Skeletal muscle satellite cell (primary cell): Measurements from ENCODE around the gene SYNE2.

ENCODE experiments used
- H3K27me3 ChIP-seq: 2 replicates; pipeline ENCODE4 v1.7.0; 2013; ENCODE audit warnings: low read length; ENCODE audit not compliant: control insufficient read depth, insufficient read depth
- H3K36me3 ChIP-seq: 2 replicates; pipeline ENCODE4 v1.7.0; 2013; ENCODE audit warnings: mild to moderate bottlenecking, control low read depth, low read length; ENCODE audit not compliant: insufficient read depth
- H3K4me1 ChIP-seq: 2 replicates; pipeline ENCODE4 v1.7.0; 2013; ENCODE audit warnings: low read length; ENCODE audit not compliant: control insufficient read depth, insufficient read depth
- H3K4me2 ChIP-seq: 2 replicates; pipeline ENCODE4 v1.7.0; 2013; ENCODE audit warnings: mild to moderate bottlenecking, low read length
- H3K4me3 ChIP-seq: 2 replicates; pipeline ENCODE4 v1.7.0; 2013; ENCODE audit warnings: low read length
- H3K9ac ChIP-seq: 2 replicates; pipeline ENCODE4 v1.7.0; 2013; ENCODE audit warnings: mild to moderate bottlenecking, low read depth, low read length, moderate library complexity
- H3K9me3 ChIP-seq: replicated peaks from 2 replicates; pipeline ENCODE4 v1.7.0; 2013; ENCODE audit warnings: mild to moderate bottlenecking, control low read depth, low read length

Gene SYNE2

GRCh38 chr14:64193821-64194220 is 341.0 kb downstream of the SYNE2 start:
- H3K4me1 ChIP-seq, result peaks cover 12% of the 10 kb centered on the region
- H3K4me3 ChIP-seq, result no peak overlapping the region
- no peaks in the 10 kb centered on the region for H3K9me3 ChIP-seq
- H3K27me3 ChIP-seq, result no peaks in the 10 kb centered on the region
- H3K9ac ChIP-seq, result no peak overlapping the region
- no peak overlapping the region for H3K4me2 ChIP-seq
- no peaks in the 10 kb centered on the region for H3K36me3 ChIP-seq

- no peak overlapping the region for H3K4me2 ChIP-seq
- no peaks in the 10 kb centered on the region for H3K27me3 ChIP-seq
- H3K4me1 ChIP-seq, result peaks cover 12% of the 10 kb centered on the region
- H3K9ac ChIP-seq, result no peak overlapping the region
- no peak overlapping the region for H3K4me3 ChIP-seq
- no peaks in the 10 kb centered on the region for H3K9me3 ChIP-seq
- no peaks in the 10 kb centered on the region for H3K36me3 ChIP-seq
Measured at GRCh38 chr14:64194404-64194803, 341.6 kb downstream of the SYNE2 start.

DNA sequence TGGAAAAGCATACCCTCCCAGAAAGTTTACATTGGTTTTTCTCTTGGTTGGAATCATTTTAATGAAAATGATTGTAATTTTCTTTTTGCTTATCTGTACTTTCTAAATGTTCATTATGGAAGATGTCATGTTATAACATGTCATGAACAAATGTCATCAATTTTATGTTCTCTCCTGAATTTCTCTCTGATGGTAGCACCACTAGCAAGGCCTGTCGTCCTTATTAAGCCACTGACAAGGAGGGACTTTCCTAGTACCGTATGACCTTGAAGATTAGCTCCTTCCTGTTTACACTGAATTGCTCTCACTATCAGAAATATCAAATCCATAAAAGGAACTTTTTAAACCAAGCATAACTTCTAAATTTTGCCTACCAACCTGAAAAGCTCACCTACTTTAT is 342.4 kb downstream of the SYNE2 start:
- no peak overlapping the region for H3K4me2 ChIP-seq
- H3K36me3 ChIP-seq, result no peaks in the 10 kb centered on the region
- no peak overlapping the region for H3K4me3 ChIP-seq
- no peak overlapping the region for H3K9ac ChIP-seq
- peaks cover 12% of the 10 kb centered on the region for H3K4me1 ChIP-seq
- H3K9me3 ChIP-seq, result no peaks in the 10 kb centered on the region
- no peaks in the 10 kb centered on the region for H3K27me3 ChIP-seq

DNA sequence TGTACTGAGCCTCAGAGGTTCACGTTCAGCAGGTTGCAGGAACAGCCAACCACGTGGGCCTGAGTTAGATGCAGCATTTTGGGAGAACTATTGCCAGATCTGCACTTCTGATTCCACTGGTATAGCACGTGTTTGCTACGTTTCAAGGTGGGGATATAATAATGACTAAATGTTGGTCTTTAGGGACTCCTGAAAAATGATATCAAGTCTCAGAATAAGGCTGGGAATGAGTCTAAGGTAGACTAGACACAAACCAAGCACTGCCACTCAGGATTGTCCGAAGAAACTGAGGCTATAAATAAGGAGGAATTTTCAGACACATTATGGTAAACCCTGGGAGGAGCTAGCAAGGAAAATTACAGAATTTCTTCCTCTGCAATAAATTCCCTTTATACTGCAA is 343.3 kb downstream of the SYNE2 start:
- Histone ChIP-seq H3K9ac (no peak overlapping the region), H3K4me1 (peaks cover 12% of the 10 kb centered on the region), H3K9me3 (no peaks in the 10 kb centered on the region), H3K27me3 (no peaks in the 10 kb centered on the region), H3K4me3 (no peak overlapping the region), H3K36me3 (no peaks in the 10 kb centered on the region), H3K4me2 (no peak overlapping the region)

GRCh38 chr14:64196814-64197411 is 344.1 kb downstream of the SYNE2 start:
- no peaks in the 10 kb centered on the region for H3K27me3 ChIP-seq
- peak overlapping the region; percentile 54 for H3K9ac ChIP-seq
- no peaks in the 10 kb centered on the region for H3K36me3 ChIP-seq
- H3K9me3 ChIP-seq, result no peaks in the 10 kb centered on the region
- H3K4me2 ChIP-seq, result peak overlapping the region; percentile 88
- peak overlapping the region; percentile 70 for H3K4me3 ChIP-seq
- peaks cover 11% of the 10 kb centered on the region for H3K4me1 ChIP-seq

GRCh38 chr14:64197996-64198395 is 345.2 kb downstream of the SYNE2 start:
- Histone ChIP-seq H3K9me3 (no peaks in the 10 kb centered on the region), H3K4me1 (peaks cover 4% of the 10 kb centered on the region), H3K4me2 (no peak overlapping the region), H3K4me3 (no peak overlapping the region), H3K9ac (no peak overlapping the region), H3K36me3 (no peaks in the 10 kb centered on the region), H3K27me3 (no peaks in the 10 kb centered on the region)

GRCh38 chr14:64198486-64198885 is 345.7 kb downstream of the SYNE2 start:
- Histone ChIP-seq H3K4me1 (peaks cover 4% of the 10 kb centered on the region), H3K4me3 (no peak overlapping the region), H3K9me3 (no peaks in the 10 kb centered on the region), H3K27me3 (no peaks in the 10 kb centered on the region), H3K4me2 (no peak overlapping the region), H3K9ac (no peak overlapping the region), H3K36me3 (no peaks in the 10 kb centered on the region)

- Histone ChIP-seq H3K4me1 (peaks cover 4% of the 10 kb centered on the region), H3K9ac (no peak overlapping the region), H3K36me3 (no peaks in the 10 kb centered on the region), H3K4me3 (no peak overlapping the region), H3K9me3 (no peaks in the 10 kb centered on the region), H3K4me2 (no peak overlapping the region), H3K27me3 (no peaks in the 10 kb centered on the region)
Measured at GRCh38 chr14:64200170-64200569, 347.4 kb downstream of the SYNE2 start.

DNA sequence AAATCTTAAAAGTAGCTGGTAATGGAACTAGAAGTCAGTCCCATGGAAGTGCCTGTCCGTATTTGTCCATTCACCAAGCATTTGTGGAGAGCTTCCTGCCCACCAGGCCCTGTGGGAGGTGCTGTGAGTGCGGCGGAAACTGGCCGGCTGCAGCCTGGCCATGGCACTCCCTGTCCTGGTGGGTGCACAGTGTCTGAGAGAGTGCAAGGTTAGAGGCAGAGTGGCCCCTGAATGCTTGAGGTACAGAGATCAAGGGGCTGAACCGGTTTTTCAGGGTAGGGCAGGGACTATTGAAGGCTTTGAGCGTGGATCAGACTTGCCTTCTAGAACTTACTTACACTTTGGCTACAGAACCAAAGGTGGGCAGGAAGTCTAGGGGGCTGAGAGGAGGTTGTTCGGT is 348.5 kb downstream of the SYNE2 start:
- Histone ChIP-seq H3K4me3 (no peak overlapping the region), H3K27me3 (no peaks in the 10 kb centered on the region), H3K4me1 (peaks cover 4% of the 10 kb centered on the region), H3K9ac (no peak overlapping the region), H3K4me2 (no peak overlapping the region), H3K9me3 (no peaks in the 10 kb centered on the region), H3K36me3 (no peaks in the 10 kb centered on the region)

DNA sequence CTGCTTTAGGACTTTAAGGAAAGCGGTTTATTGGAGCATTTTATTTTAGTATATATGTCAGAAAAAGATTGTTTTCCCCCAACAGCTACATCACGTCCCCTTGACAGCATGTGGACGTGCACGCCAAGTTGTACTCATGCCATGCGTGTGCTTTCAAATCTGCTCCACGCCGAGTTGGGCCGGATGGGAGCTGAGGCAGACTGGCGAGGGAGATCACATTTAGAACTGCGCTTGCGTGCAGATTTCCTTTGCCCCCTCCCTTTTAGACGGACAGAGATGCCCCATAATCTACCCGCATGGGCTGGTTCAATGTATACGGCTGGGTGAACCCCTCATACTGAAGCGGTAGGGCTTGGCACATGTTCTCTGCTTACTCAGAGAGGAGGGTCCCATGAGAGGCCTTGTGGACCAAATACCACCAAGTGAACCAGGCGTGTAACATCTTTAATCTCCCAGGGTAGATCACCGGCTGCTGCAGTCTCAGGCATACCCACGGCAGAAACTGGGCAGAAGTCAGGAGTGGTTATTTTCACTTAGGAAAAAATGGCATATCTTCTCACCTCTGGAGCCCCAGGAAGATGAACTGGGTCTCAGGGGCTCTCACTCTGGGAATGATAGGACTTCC is 349.2 kb downstream of the SYNE2 start:
- Histone ChIP-seq H3K36me3 (no peaks in the 10 kb centered on the region), H3K4me1 (peaks cover 4% of the 10 kb centered on the region), H3K4me2 (no peak overlapping the region), H3K9ac (no peak overlapping the region), H3K9me3 (no peaks in the 10 kb centered on the region), H3K4me3 (no peak overlapping the region), H3K27me3 (no peaks in the 10 kb centered on the region)

- H3K36me3 ChIP-seq, result no peaks in the 10 kb centered on the region
Measured at GRCh38 chr14:64202716-64203115, 349.9 kb downstream of the SYNE2 start.

DNA sequence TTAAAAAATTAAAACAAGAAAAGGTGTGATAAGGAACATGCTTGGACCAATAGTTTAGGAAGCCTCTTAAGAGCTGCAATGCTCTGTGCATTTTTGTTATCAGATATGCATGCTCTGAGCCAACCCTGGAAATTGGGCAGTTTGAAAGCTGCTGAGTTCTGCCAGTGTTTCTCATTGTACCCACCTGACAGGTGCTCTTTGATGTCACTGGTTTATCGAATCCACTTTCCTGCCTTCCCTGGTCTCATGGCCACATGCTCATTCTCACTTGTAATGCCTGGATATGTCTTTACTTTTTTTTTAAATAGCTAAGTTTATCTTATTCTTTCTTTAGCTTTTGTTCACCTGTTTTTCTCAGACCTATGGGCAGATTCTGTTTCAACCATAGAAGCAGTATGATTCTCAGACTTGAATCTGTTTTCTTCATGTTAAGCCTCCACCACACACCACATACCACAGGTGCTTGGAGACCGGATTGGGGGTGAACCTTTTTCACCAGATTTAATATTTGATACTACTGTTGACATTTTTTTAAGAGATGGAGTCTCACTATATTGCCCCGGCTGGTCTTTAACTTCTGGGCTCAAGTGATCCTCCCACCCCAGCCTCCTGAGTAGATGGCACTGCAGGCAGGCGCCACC is 350.7 kb downstream of the SYNE2 start:
- no peaks in the 10 kb centered on the region for H3K27me3 ChIP-seq
- no peak overlapping the region for H3K4me3 ChIP-seq
- no peak overlapping the region for H3K4me2 ChIP-seq
- H3K9ac ChIP-seq, result no peak overlapping the region
- H3K36me3 ChIP-seq, result no peaks in the 10 kb centered on the region
- no peaks in the 10 kb centered on the region for H3K4me1 ChIP-seq
- H3K9me3 ChIP-seq, result no peaks in the 10 kb centered on the region

More at GRCh38 chr14:64202716-64203115, 349.9 kb downstream of the SYNE2 start:
- Histone ChIP-seq H3K27me3 (no peaks in the 10 kb centered on the region), H3K4me3 (no peak overlapping the region), H3K4me2 (no peak overlapping the region), H3K9me3 (no peaks in the 10 kb centered on the region), H3K4me1 (no peaks in the 10 kb centered on the region), H3K9ac (no peak overlapping the region)
